ENCODE measurements around the gene OR4D6.

The OR4D6 gene

DNA sequence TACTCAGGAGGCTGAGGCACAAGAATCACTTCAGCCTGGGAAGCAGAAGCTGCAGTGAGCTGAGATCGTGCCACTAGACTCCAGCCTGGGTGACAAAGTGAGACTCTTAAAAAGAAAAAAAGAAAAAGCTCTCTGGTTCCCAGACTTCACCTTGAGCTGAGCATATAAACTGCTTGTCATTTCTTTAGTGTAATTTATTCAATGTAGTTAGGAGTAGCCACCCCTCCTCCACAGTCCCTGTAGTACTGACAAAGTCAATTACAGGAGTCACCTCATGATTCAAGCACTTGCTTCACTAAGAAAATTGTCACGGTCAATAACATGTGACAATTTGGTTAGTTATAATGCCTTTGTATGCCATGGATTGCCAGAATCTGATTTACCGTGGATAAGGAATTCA is 23.6 kb downstream of the OR4D6 start:
- no peak overlapping the region for H3K4me3 ChIP-seq (ENCODE audit: low read length)
- no peak for DNase-seq (ENCODE audit: low read depth, low spot score)

DNA sequence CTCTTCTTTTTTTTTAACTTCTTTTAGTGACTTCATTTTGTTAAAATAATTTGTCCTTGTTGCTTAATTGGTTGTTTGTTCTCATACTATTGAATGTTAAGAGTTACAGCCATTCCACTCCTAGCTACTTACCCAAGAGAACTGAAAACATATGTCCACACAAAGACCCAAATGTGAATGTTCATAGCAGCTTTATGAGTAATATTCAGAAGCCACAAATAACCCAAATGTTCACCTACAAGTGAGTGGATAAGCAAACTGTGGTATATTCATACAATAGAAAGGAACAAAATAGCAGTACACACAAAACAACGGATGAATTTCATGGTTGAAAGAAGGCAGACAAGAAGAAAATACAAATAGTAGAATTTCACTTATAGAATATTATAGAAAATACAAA is 45.2 kb downstream of the OR4D6 start:
- DNase-seq (ENCODE audit: low read depth, low spot score), result no peak

DNA sequence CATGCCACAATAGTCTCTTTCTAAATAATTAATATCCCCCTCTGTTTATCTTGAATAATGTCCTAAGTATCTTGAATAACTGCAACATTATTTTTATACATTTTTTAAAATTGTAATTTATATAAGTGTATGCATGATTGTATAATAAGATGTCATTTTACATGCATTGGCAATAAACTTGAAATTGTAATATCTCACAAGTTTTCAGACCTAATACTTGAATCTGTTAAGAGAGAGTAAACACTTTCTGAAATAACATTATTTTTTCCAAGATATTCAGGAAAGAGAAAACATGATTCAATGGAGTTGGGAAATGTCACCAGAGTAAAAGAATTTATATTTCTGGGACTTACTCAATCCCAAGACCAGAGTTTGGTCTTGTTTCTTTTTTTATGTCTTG is 46.5 kb downstream of the OR4D6 start, which contains the start of gene OR4D11:
OR4D11 (plus strand) TSS at position 301 of the 400 bp plus-strand sequence; CDS start at position 301, 0 bp downstream.
- no peak for DNase-seq (ENCODE audit: low read depth, low spot score)
- H3K4me3 ChIP-seq (ENCODE audit: low read length), result no peak within 1 kb of the TSS

More for the DNA sequence above, 45.2 kb downstream of the OR4D6 start:
- H3K4me3 ChIP-seq (ENCODE audit: low read length), result no peak overlapping the region
